CD14-positive monocyte (primary cell): Measurements from ENCODE around the gene SLC25A33. TPM values are rescaled to one million over a fixed set of nuclear protein-coding genes. Genes with fewer than 3 reads are reported as not detected.
"Not testable (repeated sequence)": the region's sequence is repeated elsewhere in the genome, so short reads cannot be mapped to it uniquely, and the experiment has no call there.

ENCODE experiments used
- DNase-seq, 3 donors: peaks; one replicate each; pipeline ENCODE4 v3.0.0-alpha.2; 2011 to 2022
- H2AFZ ChIP-seq: 2 replicates; pipeline ENCODE4 v1.6.0; 2012; ENCODE audit warnings: mild to moderate bottlenecking, low read depth, low read length, inconsistent platforms; ENCODE audit not compliant: insufficient read depth, poor library complexity, severe bottlenecking
- H3K27ac ChIP-seq, 2 donors: 1 replicate in 1 of 2; 2 replicates in 1 of 2; pipeline ENCODE4 v1.5.1; 2012 to 2013; ENCODE audit warnings: low read length in 2 of 2, control low read depth in 1 of 2, inconsistent platforms in 1 of 2, low read depth in 1 of 2, mild to moderate bottlenecking in 1 of 2
- H3K27me3 ChIP-seq, 2 donors: one replicate each; pipeline versions ENCODE4 v1.6.0 to v1.6.1; 2011 to 2013; ENCODE audit warnings: low read length in 2 of 2; ENCODE audit not compliant: control insufficient read depth in 2 of 2, insufficient read depth in 2 of 2
- H3K36me3 ChIP-seq, 2 donors: replicated peaks in 1 of 2; 1 replicate in 1 of 2; 2 replicates in 1 of 2; pipeline versions ENCODE4 v1.5.1 to v1.6.1; 2012 to 2013; ENCODE audit warnings: low read length in 2 of 2, control low read depth in 1 of 2, inconsistent platforms in 1 of 2, mild to moderate bottlenecking in 1 of 2; ENCODE audit not compliant: insufficient read depth in 2 of 2, control insufficient read depth in 1 of 2
- H3K4me1 ChIP-seq, 2 donors: 1 replicate in 1 of 2; 2 replicates in 1 of 2; pipeline versions ENCODE4 v1.5.1 to v1.6.1; 2012 to 2013; ENCODE audit warnings: low read length in 2 of 2, control low read depth in 1 of 2, inconsistent platforms in 1 of 2, mild to moderate bottlenecking in 1 of 2, moderate library complexity in 1 of 2; ENCODE audit not compliant: insufficient read depth in 2 of 2, control insufficient read depth in 1 of 2
- H3K4me2 ChIP-seq: replicated peaks from 2 replicates; pipeline ENCODE3; 2012; ENCODE audit warnings: low read length, moderate library complexity, mild to moderate bottlenecking; ENCODE audit not compliant: poor library complexity, severe bottlenecking; ENCODE audit errors: extremely low read depth
- H3K4me3 ChIP-seq, 3 experiments: fragments of 200-600 bp in 1 of 3; sonication (generic) in 1 of 3; replicated peaks in 1 of 3; 1 replicate in 2 of 3; 2 replicates in 1 of 3; pipeline ENCODE4 v1.5.1; 2011 to 2013; ENCODE audit warnings: low read length in 3 of 3, mild to moderate bottlenecking in 3 of 3, control low read depth in 2 of 3, low read depth in 2 of 3, inconsistent platforms in 1 of 3, moderate library complexity in 1 of 3
- H3K79me2 ChIP-seq: 2 replicates; pipeline ENCODE4 v1.6.0; 2012; ENCODE audit warnings: mild to moderate bottlenecking, control low read depth, inconsistent platforms, low read length, moderate library complexity; ENCODE audit not compliant: insufficient read depth
- H3K9ac ChIP-seq: 2 replicates; pipeline ENCODE4 v1.6.0; 2017; ENCODE audit warnings: low read length, mild to moderate bottlenecking; ENCODE audit not compliant: insufficient read depth, poor library complexity, severe bottlenecking
- H3K9me3 ChIP-seq, 2 donors: replicated peaks in 1 of 2; 1 replicate in 1 of 2; 2 replicates in 1 of 2; pipeline versions ENCODE4 v1.5.1 to v1.6.1; 2012 to 2013; ENCODE audit warnings: low read length in 2 of 2, control low read depth in 1 of 2; ENCODE audit not compliant: control insufficient read depth in 1 of 2, insufficient read depth in 1 of 2
- H4K20me1 ChIP-seq: 2 replicates; pipeline ENCODE4 v1.6.0; 2012; ENCODE audit warnings: mild to moderate bottlenecking, low read length, control low read depth, moderate library complexity; ENCODE audit not compliant: insufficient read depth
- H3K27ac Mint-ChIP-seq, 7 donors: one replicate each; pipeline ENCODE4 v1.8.0; 2020; ENCODE audit warnings: mild to moderate bottlenecking in 7 of 7, mixed read lengths in 7 of 7, moderate library complexity in 6 of 7, inconsistent platforms in 2 of 7
- H3K27me3 Mint-ChIP-seq, 3 donors: one replicate each; pipeline ENCODE4 v1.8.0; 2021 to 2022; ENCODE audit warnings: low read depth in 3 of 3, mild to moderate bottlenecking in 3 of 3, mixed read lengths in 3 of 3, moderate library complexity in 3 of 3, inconsistent platforms in 1 of 3
- H3K36me3 Mint-ChIP-seq, 2 donors: one replicate each; pipeline ENCODE4 v1.8.0; 2020; ENCODE audit warnings: mixed read lengths in 2 of 2, inconsistent platforms in 1 of 2, mild to moderate bottlenecking in 1 of 2
- H3K4me1 Mint-ChIP-seq: one replicate; pipeline ENCODE4 v1.8.0; 2020; ENCODE audit warnings: mild to moderate bottlenecking, mixed read lengths
- H3K4me3 Mint-ChIP-seq, 2 donors: one replicate each; pipeline ENCODE4 v1.8.0; 2020; ENCODE audit warnings: mild to moderate bottlenecking in 2 of 2, mixed read lengths in 2 of 2, moderate library complexity in 1 of 2
- H3K9me3 Mint-ChIP-seq, 7 donors: one replicate each; pipeline ENCODE4 v1.8.0; 2020 to 2022; ENCODE audit warnings: mixed read lengths in 7 of 7, mild to moderate bottlenecking in 6 of 7, moderate library complexity in 6 of 7, inconsistent platforms in 2 of 7
- WGBS: methylation state at CpG from one replicate; pipeline ENCODE4 v1.1.5; 2013; ENCODE audit warnings: missing lambda C conversion rate; ENCODE audit not compliant: insufficient coverage; 5-methylcytosine and 5-hydroxymethylcytosine counted together
- intact Hi-C, 2 donors: fragments of 100-400 bp; cut with micrococcal nuclease; formaldehyde crosslinking; loops; one replicate each; pipeline versions ENCODE4 v1.15.0 to v1.15.1; 2023
- polyA plus RNA-seq, 3 donors: library from polyadenylated mRNA; depleted of rRNA in 1 of 3; unstranded in 2 of 3; stranded (reverse) in 1 of 3; fragments of 300-500 nt in 2 of 3; fragments of >200 nt in 1 of 3; fragmentation: Illumina TruSeq in 2 of 3; gene quantifications; 1 replicate in 2 of 3; 2 replicates in 1 of 3; pipeline ENCODE4 v1.2.3, GENCODE V29; 2012 to 2021
- TF ChIP-seq, protein P1 (sequence below): fragments of 200-600 bp; IDR thresholded peaks from one replicate; pipeline ENCODE4 v1.8.0; 2022; ENCODE audit warnings: antibody characterized with exemption, mild to moderate bottlenecking

Gene SLC25A33
- polyA plus RNA-seq, 3 donors = 2.3 to 6.4 (median 4.4) TPM

DNA sequence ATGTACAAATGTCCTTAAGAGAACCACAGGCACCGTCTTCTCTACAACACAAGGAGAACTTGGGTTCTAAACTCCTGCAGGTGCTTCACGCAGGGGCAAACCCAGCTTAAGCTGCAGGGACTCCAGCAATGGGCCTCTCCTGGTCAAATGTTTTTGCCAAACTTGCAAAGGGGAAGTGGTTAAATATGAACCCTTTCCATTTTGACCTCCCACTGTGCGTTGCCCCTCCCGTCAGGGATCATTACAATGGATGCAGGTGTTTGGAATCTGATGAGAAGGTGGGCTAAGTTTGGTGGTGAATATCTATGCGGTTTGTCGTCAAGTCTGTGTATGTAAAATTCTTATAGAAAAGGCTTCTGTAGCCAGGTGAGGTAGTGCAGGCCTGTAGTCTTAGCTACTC is 29.1 kb upstream of the SLC25A33 start:
- no peaks in the 10 kb centered on the region for H3K9me3 ChIP-seq
- intact Hi-C loops = no loop called here
- H3K4me1 ChIP-seq = no peaks in the 10 kb centered on the region
- H3K27me3 Mint-ChIP-seq = peaks cover 0 to 9% (median 0%) of the 10 kb centered on the region in 3 donors
- H3K27ac ChIP-seq = no peak overlapping the region
- H3K36me3 ChIP-seq = no peaks in the 10 kb centered on the region
- peaks cover 2% of the 10 kb centered on the region for H3K4me1 Mint-ChIP-seq
- no peaks in the 10 kb centered on the region for H3K27me3 ChIP-seq
- no peaks in the 10 kb centered on the region for H3K79me2 ChIP-seq
- peak overlapping the region in 1 of 7 donors; percentile 45 for H3K27ac Mint-ChIP-seq
- no peak overlapping the region for H3K9ac ChIP-seq
- 80% methylated on average over 1 of the region's 6 CpGs for WGBS
- no peaks in the 10 kb centered on the region for H3K36me3 Mint-ChIP-seq
- TF ChIP-seq, protein P1, sequence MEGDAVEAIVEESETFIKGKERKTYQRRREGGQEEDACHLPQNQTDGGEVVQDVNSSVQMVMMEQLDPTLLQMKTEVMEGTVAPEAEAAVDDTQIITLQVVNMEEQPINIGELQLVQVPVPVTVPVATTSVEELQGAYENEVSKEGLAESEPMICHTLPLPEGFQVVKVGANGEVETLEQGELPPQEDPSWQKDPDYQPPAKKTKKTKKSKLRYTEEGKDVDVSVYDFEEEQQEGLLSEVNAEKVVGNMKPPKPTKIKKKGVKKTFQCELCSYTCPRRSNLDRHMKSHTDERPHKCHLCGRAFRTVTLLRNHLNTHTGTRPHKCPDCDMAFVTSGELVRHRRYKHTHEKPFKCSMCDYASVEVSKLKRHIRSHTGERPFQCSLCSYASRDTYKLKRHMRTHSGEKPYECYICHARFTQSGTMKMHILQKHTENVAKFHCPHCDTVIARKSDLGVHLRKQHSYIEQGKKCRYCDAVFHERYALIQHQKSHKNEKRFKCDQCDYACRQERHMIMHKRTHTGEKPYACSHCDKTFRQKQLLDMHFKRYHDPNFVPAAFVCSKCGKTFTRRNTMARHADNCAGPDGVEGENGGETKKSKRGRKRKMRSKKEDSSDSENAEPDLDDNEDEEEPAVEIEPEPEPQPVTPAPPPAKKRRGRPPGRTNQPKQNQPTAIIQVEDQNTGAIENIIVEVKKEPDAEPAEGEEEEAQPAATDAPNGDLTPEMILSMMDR = no peak
- H3K4me3 Mint-ChIP-seq = no peak overlapping the region
- no peak overlapping the region for H2AFZ ChIP-seq
- H3K4me2 ChIP-seq = no peak overlapping the region
- no peak for DNase-seq
- H4K20me1 ChIP-seq = no peaks in the 10 kb centered on the region
- peaks cover 0 to 2% (median 0%) of the 10 kb centered on the region in 7 donors for H3K9me3 Mint-ChIP-seq
- no peak overlapping the region for H3K4me3 ChIP-seq

GRCh38 chr1:9515550-9515949 is 23.7 kb upstream of the SLC25A33 start:
- H3K36me3 ChIP-seq, H3K27me3 Mint-ChIP-seq, H3K9ac ChIP-seq, H3K79me2 ChIP-seq, DNase-seq, H3K27me3 ChIP-seq, H3K4me1 ChIP-seq, H3K9me3 ChIP-seq, H3K27ac Mint-ChIP-seq, H3K36me3 Mint-ChIP-seq, H3K4me2 ChIP-seq, H3K4me3 Mint-ChIP-seq, H4K20me1 ChIP-seq, H3K27ac ChIP-seq, intact Hi-C loops, H3K9me3 Mint-ChIP-seq, H3K4me3 ChIP-seq, H3K4me1 Mint-ChIP-seq, H2AFZ ChIP-seq: not testable (repeated sequence)
- WGBS = 100% methylated on average over 4 of the region's 9 CpGs
